ENCODE results near the gene GSG1.

Gene GSG1

DNA sequence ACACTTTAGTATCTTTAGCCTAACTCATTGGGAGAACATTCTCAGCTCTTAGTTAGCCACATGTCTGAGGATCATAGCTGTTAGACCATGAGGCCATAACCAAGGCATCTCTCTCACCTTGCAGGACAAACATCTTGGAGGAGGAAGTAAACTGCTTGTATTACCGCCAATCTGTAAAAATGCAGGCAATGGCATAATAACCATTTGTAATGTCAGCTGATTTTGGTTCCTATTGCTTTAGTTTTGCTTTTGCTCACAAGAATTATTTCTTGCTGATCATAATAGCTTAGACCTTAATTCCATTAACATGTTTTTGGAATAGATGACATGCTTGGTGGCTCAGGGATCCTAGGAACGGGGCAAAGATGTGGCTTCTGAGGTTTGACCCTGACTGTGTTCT lies 16.4 kb upstream of the GSG1 start:
- no peak for DNase-seq

DNA sequence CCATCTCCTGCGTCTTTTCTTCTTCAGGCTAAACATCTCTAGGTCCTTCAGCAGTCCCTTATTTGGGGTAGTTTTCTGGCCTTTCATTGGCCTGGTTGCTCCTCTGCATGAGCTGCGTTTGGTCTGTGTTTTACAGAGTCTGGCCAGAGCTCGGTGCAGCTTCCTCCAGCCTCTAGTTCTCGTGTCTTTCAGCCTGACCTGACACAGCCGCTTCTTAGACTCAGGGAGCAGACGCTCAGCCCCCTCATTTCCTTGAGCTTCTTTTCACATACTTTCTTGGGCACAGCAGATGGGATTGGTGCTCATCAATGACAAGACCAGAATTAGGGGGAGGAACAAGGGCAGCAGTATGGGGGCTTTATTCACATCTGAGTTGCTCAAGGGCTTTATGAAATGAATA lies 13.6 kb upstream of the GSG1 start:
- DNase-seq, result no peak

GRCh38 chr12:13116259-13116658 lies 12.8 kb upstream of the GSG1 start:
- DNase-seq, result no peak

GRCh38 chr12:13114251-13115052 lies 11.0 kb upstream of the GSG1 start:
- no peak for DNase-seq

DNA sequence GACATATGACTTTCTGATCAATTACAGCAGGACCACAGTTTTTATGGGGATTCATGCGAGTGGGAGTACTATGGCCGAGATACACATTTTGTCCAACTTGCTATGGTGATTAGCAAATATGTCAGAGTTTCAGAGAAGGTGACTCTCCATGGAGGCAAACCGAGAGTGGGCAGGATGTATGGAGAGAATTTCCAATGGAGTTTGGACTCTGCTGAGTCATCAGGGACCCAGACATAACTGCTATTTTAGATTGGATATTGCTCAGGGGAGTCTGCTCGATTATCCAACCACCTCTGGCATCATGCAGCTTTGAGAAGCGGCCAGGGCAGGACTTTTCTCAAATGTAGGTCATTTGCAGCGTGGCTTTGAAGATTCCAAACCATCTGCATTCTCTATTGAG lies 9.5 kb upstream of the GSG1 start:
- DNase-seq, result no peak

- DNase-seq, result no peak
These were observed 3.2 kb upstream of the GSG1 start for GRCh38 chr12:13106666-13107065.

DNA sequence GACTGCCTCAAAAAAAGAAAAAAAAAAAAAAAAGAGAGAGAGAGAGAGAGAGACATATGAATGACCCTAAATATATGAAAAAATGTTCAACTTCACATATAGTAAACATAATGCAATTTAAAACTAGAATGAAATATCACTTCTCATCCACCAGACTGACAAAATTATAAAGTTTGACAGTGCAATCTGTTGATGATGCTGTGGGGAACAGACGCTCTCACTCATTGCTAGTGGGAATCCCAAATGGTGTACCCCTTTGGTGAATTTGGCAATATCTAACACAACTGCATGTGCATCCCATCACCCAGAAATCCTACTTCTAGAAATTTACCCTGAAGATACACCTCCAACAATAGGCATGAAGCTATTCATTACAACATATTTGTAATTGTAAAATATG lies 2.3 kb upstream of the GSG1 start:
- no peak for DNase-seq

DNA sequence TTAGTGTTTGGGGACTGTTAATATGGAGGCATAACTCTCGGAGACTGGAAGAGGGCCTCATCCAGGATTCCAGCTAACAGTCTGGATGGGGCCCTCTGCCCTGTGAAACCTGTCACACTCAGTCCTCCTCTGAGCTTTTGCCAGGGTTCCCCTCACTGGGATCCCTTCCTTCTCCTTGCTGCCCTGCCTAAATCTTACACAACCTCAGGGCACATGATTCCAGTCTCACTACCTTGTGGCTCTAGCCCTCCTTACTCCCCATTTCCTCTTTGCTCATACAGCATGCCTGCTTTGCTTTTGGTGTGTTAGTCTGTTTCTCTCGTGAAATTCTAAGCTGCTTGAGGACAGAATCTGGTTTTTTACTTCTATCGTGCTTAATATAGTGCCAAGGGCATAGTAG lies 942 bp upstream of the GSG1 start:
- no peak for DNase-seq

DNA sequence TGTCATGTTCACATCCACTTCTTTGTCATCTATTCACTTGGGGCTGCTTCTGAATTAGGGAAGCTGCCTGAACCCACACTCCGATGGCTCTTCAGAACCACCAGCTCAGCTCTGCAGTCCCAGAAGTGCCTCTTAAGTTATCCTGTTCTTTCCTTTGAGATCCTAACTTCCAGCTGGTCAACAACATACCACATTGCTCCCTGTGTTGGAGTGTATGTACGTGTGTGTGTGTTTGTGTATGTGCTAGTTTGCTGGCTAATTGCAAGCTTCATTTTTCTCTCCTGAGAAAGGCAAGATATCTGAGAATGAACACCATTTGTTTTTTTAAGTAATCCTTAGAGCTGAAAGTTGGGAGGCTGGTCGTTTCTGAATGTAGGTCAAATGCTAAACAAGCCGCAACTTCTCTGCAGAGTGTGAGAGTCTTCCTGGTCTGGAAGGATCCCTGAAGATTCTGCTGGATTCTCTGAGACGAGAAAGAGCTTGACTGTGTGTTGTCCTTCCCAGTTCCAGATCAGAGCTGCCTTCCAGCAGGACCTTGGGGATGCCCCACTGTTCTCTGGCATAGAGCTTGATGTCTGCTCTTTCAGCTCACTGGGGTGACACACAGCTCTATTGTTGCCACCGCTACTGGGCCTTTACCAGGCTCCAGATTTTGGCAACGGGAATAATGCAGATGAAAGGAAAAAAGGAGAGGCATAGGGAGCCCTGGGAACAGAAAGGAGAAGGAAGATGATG lies 839 bp downstream of the GSG1 start:
- no peak for DNase-seq

DNA sequence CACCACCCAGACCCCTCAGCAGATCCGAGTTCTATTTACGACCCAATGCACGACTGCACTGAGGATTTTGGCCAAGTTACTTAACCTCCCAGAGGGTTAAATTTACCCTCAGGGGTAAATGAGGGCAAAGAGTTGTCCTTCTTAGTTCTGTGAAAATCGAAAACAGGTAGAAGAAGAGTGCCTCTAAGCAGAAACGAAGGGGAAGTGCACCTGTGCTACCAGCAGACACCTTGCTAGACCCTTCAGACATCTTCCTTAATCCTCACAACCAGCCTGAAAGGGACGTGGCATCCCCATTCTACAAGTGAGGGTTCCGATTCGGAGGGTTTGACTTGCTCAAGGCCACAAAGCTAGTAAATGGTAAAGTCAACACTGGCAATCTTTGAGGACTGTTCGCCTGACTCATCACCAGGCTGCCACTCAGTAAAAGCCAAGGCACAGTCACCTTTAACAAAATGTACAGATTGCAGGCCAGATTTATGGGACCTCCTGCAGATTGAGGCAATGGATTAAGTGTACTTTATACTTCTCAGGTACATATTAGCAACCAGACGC lies 1.6 kb downstream of the GSG1 start:
- peak; percentile 30 to 38 for DNase-seq

DNA sequence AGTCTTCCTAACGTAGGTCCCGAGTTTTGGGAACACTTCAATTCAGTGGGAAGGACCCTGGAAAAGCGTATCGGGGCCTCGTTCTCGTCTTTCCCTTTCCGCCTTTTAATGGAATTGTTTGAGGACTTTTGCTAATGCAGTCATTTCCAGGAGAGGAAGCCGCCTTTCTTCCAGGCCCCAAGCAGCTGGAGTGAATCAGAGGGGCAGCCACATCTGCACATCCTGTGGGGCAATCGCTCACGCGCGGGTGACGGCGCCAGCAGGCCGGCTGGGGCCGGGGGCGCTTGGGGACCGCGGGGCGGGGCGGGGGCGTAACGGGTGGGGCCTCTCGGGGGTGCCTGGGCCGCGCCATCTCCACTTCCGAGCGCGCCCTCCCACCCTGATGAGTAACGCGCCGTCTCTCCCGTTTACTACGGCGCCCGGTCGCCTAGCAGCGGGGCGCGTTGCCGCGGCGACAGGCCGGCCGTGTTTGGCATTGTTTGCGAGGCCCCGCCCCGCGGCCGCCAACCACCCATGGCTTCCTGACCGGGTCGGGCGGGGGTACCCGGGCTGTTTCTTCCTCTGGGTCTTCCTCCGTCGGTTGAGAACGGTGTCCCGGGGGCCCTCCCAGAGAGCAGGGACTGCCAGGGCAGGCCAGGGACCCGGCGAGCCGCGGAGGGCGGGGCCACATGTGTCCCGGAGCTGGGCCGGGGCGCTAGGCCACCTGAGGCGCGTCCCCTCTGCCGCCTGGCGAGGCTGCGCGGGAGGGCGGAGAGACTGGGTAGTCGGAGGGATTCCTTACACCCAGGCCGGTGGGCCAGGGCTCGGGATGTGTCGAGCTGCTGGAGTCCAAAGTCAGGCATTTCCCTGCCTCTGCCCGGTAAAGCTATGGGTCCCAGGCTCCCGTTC lies 2.3 kb downstream of the GSG1 start:
- peak; percentile 90 to 99 for DNase-seq

DNA sequence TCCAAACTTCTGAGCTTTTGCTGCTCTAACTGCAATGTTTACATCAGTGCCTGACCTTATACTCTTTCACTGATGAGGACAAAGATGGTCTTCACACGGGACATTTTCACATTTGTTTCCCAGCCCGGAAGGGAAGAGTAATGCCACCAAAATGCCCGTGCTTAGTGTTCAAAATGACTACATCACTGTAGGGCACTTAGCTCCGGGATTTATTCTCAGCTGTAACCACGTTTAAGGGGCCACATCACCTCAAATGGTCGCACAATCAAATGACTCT lies 2.9 kb downstream of the GSG1 start:
- no peak for DNase-seq

GRCh38 chr12:13099844-13100604 lies 3.4 kb downstream of the GSG1 start:
- no peak for DNase-seq

DNA sequence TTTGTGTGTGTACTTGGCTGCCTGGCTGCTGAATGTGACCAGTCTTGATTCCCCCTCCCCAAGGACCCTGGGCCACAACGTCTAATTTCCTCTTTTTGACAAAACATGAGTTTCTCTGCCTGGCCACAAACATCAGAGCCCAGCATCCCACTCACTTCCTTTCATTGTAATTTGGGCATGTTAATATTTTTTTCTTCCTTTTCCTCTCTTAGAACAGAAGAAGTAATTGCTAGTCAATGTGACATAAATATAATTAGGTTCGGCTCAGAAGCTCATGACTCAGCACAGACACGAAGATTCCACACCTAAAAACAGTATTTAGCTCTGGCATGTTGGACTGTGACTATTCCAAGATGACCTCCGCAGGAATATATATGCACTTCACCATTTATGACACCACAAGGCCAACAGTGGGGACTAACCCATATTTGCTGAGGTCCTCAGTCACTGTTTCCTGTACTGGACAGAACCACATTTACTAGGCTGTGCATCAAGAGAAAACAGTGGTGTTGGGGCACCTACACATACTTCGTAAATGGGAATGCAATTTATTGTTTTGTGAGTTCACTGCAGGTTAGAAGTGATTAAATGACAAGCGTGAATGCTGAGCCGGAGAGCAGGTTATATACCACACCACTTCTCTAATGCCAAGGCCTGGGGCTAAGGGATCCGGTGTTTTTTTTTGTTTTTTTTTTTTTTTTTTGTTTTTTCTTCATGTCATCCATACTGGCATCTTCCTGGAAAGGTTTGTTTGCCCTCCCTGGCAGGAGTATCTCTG lies 4.2 kb downstream of the GSG1 start:
- peak; percentile 21 to 91 for DNase-seq

DNA sequence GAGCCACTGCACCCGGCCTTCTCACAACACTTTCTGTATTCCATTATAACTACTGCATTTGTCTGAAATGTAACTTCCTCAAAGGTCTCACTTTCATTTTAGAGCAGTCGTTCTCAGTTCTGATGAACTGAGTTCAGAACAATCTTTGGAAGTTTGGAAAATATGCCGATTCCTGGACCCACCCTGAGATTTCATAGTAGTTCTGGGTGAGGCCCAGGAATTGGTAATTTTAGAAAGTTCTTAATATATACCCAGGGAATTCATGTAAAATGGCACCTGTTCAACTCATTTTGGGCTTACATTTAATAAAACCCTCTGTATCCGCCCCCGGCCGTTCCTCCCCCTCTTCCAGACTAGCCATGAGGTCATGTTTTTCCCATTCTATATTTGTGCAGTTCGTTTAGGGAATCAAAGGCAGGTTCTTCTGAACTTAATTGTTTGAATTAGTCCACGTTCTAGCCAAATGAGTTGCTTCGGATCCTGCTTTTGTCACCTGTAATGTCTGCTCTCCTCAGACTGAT lies 5.9 kb downstream of the GSG1 start:
- DNase-seq, result peak in 1 of 2 donors; percentile 46

GRCh38 chr12:13095266-13095995 lies 8.0 kb downstream of the GSG1 start:
- no peak for DNase-seq

DNA sequence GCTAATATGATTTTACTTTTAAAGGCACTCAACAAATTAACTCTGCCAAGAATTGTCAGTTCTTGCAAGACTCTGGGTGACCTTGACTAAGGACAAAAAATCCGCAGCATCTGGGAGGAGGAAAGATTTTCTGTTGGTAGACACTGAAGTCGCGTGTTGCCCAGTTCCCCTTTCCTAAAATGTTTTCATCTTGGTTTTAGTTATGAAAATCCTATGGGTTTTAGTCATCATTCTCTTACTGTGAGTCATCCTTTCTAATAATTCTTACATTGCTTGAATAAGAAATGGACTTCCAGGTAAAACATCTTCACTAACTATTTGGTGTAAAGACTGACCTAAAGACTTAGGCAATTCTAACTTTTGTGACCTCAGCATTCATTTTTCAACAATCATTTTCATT lies 9.1 kb downstream of the GSG1 start:
- peak in 1 of 2 donors; percentile 73 for DNase-seq

- no peak for DNase-seq
These were observed 9.6 kb downstream of the GSG1 start for GRCh38 chr12:13093848-13094220.

GRCh38 chr12:13093191-13093847 lies 10.1 kb downstream of the GSG1 start:
- DNase-seq, result no peak

GRCh38 chr12:13091832-13092231 lies 11.6 kb downstream of the GSG1 start:
- DNase-seq, result no peak

Measured in bone marrow (tissue), 2 donors.